GM19239 (cell line): ENCODE results near the gene LHFPL3.
A peak's percentile ranks its signal among the peaks of the same experiment; 100 is the strongest.
"Not testable (repeated sequence)": the region's sequence is repeated elsewhere in the genome, so short reads cannot be mapped to it uniquely, and the experiment has no call there.

ENCODE experiments used
- DNase-seq: peaks from one replicate; pipeline ENCODE4 v3.0.0; 2011; ENCODE audit warnings: low spot score; ENCODE audit not compliant: insufficient read length
- FAIRE-seq: peaks from 2 replicates; lab custom pipeline; 2011; peaks lifted over from hg19 to GRCh38; lab: Jason Lieb, UNC

Gene LHFPL3

DNA sequence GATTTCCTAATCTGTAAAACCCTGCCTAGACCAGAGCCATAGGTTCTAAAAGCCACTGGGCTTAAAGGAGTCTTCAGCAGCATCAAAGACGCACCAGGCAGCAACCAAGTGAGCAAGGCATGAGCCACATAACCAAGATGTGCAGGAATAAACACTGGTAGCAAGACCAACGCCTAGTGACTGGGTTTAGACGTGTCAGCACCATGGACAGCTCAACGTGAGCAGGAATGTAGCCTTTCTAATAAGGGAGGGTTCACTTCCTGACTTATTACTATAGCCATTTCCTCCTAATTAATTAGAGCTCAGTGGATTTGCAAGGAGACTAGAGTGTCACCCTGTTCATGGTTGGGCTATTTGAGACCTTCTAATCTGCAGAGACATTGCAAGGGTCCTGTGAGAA lies 223.7 kb downstream of the LHFPL3 start:
- peak; percentile 12 for DNase-seq
- no peak for FAIRE-seq

- DNase-seq (no peak), FAIRE-seq (no peak)
Measured at GRCh38 chr7:104553074-104553473, 224.7 kb downstream of the LHFPL3 start.

GRCh38 chr7:104563350-104563901 lies 235.0 kb downstream of the LHFPL3 start:
- not testable (repeated sequence) for DNase-seq, FAIRE-seq

DNA sequence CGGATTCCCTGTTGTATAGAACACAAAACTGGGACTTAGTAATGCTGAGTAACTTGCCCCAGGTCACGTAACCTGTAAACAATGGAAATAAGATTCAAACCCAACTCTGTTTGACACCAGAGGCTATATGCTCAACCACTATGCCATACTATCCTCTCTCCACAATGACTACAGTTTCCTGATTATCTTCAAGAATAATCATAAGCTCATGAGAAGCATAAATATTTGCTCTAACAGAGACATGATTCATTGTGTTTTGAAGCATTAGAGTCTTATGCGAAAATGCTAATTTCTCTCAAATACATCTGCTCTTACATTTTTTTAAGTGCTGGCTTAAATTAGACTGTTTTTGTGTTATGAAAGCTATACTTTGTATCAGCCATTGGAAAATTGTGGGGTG lies 241.3 kb downstream of the LHFPL3 start:
- no peak for DNase-seq
- no peak for FAIRE-seq

DNA sequence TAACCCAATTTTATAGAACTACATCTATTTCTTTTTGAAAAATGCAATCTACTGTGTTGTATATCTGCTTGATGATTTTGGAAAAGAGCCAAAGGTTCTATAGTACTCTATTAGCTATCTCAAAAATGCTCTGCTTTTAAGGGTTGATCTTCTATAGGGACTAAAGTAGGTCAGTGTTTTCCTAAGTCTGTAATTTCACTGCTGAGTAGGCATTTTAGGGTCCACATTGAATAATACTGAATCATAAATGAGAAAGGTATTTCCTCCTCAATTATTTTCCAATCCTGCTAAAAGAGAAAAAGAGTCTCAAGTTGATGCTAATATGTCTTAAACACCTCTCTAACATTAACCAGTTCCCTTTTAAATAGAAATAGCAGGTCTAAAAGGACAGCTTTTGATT lies 244.2 kb downstream of the LHFPL3 start:
- DNase-seq = no peak
- FAIRE-seq = no peak

- no peak for FAIRE-seq
- no peak for DNase-seq
Measured at GRCh38 chr7:104584620-104585019, 256.2 kb downstream of the LHFPL3 start.

DNA sequence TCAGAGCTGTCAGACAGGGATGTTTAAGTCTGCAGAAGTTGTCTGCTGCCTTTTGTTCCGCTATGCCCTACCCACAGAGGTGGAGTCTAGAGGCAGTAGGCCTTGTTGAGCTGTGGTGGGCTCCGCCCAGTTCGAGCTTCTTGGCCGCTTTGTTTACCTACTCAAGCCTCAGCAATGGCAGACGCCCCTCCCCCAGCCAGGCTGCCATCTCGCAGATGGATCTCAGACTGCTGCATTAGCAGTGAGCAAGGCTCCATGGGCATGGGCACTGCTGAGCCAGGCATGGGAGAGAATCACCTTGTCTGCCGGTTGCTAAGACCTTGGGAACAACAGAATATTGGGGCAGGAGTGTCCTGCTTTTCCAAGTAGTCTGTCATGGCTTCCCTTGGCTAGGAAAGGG lies 267.2 kb downstream of the LHFPL3 start:
- not testable (repeated sequence) for FAIRE-seq, DNase-seq

GRCh38 chr7:104603957-104604356 lies 275.6 kb downstream of the LHFPL3 start:
- FAIRE-seq (no peak), DNase-seq (no peak)

- FAIRE-seq (no peak), DNase-seq (no peak)
Measured at GRCh38 chr7:104604706-104605105, 276.3 kb downstream of the LHFPL3 start.

GRCh38 chr7:104621321-104621720 lies 292.9 kb downstream of the LHFPL3 start:
- no peak for FAIRE-seq
- DNase-seq = no peak

DNA sequence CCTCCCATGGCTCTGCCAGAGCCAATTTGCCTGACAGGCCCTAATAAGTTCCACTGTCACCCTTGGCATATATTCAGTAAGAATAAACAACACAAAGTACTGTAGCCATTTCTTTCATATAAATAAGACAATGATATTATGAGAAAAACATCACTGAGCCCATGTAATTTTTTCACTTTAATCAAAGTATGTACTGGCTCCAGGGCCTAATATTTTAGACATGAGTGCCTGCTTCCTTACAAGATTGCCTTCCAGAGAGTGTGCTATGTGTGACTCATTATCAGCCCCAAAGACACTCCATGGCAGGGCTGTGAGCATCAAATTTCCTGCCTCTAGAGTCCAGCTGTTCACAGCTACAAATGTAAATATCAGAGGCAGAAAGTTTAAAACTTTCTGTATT lies 297.6 kb downstream of the LHFPL3 start:
- FAIRE-seq = no peak
- no peak for DNase-seq

DNA sequence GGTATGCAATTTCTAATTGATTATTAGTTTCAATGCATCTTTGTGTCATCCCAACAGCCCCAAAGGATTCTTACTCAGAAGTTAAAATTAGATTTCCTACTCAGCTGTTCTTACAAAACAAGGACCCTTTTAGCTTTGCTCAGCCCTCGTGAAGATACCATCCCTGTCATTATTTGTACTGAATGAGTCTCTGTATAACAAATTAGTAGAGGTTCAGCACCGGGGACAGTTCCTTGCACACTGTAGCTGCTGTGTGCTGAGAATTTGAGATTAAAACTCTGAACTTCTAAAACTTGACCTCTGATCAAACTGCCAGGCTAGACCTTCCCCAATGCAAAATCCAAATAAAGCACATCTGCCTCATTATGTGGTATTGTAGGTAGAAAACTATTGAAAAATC lies 299.1 kb downstream of the LHFPL3 start:
- DNase-seq (no peak), FAIRE-seq (no peak)

GRCh38 chr7:104628017-104628416 lies 299.6 kb downstream of the LHFPL3 start:
- FAIRE-seq = no peak
- DNase-seq = no peak

GRCh38 chr7:104629408-104629807 lies 301.0 kb downstream of the LHFPL3 start:
- DNase-seq = no peak
- no peak for FAIRE-seq

GRCh38 chr7:104640506-104640905 lies 312.1 kb downstream of the LHFPL3 start:
- no peak for DNase-seq
- FAIRE-seq = no peak

GRCh38 chr7:104642560-104642959 lies 314.2 kb downstream of the LHFPL3 start:
- DNase-seq (no peak), FAIRE-seq (no peak)

DNA sequence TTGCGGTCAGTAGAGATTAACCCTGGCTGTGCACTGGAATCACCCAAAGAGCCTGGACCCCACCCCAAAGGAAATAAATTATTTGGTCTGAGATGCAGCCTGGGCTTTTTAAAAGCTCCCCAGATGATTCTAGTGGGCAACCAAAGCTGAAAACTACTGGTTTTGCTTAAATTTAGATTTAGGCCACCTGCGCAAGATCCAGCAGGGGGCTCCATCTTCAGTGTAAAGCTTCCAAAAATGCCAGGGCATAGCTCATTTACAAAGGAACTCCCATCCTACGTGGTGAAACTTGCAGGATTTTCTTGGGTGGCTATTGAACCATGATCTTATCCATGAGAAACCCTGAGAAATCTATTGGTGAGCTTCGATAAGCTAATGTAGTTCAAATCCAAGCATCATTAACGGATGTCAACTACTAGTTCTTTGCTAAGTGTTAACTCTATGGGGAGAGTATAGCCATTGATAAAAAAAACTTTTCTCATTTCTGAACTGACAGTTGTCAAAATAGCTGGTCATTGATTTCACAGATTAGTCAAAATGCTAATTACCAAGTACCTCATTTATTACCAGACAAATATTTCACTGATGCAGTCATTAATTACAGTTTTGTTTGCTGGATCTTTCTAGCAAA lies 315.3 kb downstream of the LHFPL3 start:
- no peak for DNase-seq
- FAIRE-seq = no peak

DNA sequence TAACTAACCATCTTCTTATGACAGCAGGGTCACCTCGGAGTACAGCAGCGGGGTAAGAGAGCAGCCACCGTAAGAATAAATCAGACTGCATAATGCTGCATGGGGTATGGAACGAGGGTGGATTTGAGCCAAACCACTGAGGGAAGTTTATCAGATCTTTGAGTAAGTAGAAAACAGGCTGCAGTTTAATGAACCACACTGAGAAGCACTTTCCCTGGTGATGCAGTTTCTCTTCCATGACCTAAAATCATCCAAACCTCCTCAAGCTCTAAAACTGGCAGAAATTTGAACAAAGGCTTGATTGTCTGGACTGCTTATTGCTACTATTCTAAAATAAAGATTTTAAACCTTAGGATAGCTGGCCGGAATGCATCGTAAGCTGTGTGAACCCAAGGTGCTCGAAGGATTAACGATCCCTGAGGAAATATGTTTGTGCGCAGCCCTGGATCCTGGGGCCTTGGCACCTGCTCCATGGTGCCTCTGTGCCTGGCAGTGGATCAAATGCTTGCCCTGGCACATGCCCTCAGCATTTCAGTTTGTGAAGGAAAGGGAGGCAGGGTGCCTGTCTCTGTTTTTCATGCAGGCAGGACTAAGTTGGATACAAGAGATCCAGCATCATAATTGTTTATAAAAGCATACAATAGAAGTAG lies 322.7 kb downstream of the LHFPL3 start:
- DNase-seq (no peak), FAIRE-seq (no peak)

DNA sequence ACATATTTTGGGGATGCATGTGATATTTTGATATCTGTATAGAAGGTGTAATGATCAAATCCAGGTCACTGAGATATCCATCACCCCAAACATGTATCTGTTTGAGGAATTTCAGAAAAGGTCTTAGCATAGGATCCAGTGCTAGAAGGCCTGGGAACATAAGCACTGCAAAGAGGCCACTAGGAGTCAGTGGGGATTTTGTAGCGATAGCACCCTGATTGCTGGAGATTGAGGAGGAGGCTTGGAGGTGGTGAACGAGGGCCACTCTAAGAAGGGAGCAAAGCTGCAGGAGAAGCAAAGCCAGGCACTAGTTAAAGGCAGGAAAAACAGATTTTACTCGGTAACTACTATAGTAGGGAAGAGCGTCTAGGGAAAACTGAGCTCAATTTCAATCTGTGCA lies 324.0 kb downstream of the LHFPL3 start:
- DNase-seq = no peak
- no peak for FAIRE-seq

- FAIRE-seq = no peak
Measured at GRCh38 chr7:104652865-104653264, 324.5 kb downstream of the LHFPL3 start.

DNA sequence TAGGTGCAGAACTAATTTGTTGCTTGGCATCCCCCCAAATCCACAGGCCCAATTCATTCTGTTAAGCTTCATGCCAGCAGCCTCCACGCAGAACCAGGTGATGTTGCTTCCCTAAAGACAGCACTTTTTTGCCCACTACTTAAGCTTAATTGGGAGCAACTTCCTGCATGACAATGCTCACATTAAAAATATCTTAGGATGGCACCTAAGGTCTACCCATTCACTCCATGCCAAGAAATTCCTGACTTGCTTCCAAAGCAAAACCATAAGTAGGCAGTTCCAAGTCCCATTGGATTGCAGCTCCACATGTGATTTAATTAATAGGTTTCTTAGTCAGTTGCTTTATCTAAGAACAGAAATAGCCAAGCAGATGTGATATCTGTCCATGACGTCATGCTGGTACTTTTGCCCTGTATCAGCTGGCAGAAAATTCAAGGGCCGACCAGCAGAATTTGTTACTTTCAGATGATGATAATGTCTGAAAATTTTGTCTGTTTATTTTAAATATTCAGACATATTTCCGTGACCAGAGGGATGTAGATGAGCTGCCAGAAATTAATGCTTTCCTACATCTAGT lies 325.5 kb downstream of the LHFPL3 start:
- FAIRE-seq (no peak), DNase-seq (no peak)

More at GRCh38 chr7:104652865-104653264, 324.5 kb downstream of the LHFPL3 start:
- no peak for DNase-seq
